GM06990 (cell line): ENCODE data around the gene PTPRH.

ENCODE experiments used
- DNase-seq: peaks from one replicate; pipeline ENCODE4 v3.0.0-alpha.2; 2011; ENCODE audit not compliant: insufficient read length; ENCODE audit errors: extremely low read depth
- H3K27me3 ChIP-seq: replicated peaks from 2 replicates; pipeline ENCODE4 v1.6.0; 2011; ENCODE audit warnings: low read length; ENCODE audit not compliant: control insufficient read depth, insufficient read depth
- H3K36me3 ChIP-seq: 2 replicates; pipeline ENCODE4 v1.5.1; 2011; ENCODE audit warnings: low read length; ENCODE audit not compliant: control insufficient read depth, insufficient read depth
- H3K4me3 ChIP-seq: replicated peaks from 2 replicates; pipeline ENCODE4 v1.5.1; 2011; ENCODE audit warnings: low read depth, mild to moderate bottlenecking, control low read depth, low read length
- TF ChIP-seq, protein P1 (sequence below): IDR thresholded peaks from 2 replicates; pipeline ENCODE4 v1.5.1; 2011; ENCODE audit warnings: low read length, control low read depth, mild to moderate bottlenecking, inconsistent platforms; ENCODE audit not compliant: insufficient read depth, poor library complexity, severe bottlenecking

PTPRH gene

DNA sequence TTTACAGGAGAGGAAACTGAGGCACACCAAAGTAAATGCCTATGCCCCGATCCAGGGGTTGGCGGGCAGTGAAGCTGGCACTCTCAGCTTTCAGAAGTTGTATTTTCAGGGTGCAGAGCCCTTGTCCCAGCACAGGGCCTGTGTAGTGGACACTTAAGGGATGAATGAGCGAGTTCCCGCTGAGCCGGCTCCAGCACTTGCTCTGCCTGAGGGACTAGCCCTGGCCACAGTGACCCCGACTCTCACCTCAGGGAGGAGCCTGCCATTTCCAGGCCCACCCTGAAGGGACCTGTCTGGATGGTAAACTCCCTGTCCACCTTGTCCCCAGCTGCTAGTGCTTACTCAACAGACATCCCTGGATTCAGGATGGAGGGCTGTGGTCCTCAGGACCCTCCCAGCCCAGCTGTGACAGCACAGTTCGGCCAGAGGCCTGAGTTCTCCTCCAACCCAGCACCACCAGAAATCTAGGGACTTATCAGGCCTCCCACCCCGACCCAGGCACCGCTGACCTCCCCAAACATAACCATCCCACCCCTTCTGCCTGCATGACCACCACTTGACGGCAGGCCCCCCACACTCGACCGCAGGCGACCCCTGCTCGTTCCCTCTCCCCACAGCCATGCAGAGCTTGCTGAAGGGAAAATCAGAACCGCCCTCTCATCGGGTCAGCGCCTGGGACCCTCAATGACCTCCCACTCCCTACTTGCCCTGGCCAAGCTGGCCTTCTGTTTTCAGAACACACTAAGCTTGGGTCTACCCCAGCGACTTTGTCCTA lies 41.1 kb upstream of the PTPRH start:
- TF ChIP-seq, protein P1, sequence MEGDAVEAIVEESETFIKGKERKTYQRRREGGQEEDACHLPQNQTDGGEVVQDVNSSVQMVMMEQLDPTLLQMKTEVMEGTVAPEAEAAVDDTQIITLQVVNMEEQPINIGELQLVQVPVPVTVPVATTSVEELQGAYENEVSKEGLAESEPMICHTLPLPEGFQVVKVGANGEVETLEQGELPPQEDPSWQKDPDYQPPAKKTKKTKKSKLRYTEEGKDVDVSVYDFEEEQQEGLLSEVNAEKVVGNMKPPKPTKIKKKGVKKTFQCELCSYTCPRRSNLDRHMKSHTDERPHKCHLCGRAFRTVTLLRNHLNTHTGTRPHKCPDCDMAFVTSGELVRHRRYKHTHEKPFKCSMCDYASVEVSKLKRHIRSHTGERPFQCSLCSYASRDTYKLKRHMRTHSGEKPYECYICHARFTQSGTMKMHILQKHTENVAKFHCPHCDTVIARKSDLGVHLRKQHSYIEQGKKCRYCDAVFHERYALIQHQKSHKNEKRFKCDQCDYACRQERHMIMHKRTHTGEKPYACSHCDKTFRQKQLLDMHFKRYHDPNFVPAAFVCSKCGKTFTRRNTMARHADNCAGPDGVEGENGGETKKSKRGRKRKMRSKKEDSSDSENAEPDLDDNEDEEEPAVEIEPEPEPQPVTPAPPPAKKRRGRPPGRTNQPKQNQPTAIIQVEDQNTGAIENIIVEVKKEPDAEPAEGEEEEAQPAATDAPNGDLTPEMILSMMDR: no peak
- Histone ChIP-seq H3K27me3 (no peaks in the 10 kb centered on the region), H3K4me3 (no peak overlapping the region), H3K36me3 (peaks cover 26% of the 10 kb centered on the region)
- DNase-seq: no peak

DNA sequence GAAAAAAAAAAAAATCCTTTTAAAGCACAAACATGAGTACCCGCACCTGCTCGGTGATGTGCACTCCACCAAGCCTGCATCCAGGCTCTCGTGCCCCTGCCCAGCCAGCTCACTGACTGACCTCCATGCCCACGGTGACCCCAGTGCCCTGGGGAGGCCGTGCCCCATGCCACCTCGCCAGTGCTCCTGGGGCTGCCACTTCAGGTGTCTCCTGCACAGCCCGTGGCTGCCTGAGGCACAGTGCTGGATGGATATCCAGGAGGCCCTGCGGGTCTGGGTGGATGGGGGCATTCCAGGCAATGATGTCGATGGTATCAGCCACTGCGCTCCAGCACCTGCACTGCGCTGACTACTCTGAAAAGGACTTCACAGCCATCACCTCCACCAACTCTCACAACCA lies 40.5 kb upstream of the PTPRH start:
- DNase-seq: no peak
- H3K27me3 ChIP-seq: no peaks in the 10 kb centered on the region
- TF ChIP-seq, protein P1: no peak
- peaks cover 31% of the 10 kb centered on the region for H3K36me3 ChIP-seq
- H3K4me3 ChIP-seq: no peak overlapping the region

DNA sequence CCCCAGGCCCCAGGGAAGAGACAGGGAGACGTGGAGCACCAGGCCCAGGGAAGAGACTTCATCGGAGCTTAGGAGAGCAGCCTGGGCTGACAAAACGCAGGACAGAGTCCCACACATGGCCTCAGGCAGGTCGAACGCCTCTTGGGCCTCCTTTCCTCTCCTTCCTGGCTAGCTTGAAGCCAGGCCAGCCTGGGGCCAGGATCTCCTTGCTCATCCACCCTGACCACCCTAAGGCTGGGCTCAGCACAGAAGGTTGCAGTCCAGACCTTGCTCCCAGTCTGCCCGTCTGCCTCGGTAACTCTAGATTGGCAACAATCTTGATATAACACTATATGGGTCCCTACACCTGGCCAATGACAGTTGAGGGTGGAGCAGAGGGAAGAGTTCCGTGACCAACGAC lies 39.4 kb upstream of the PTPRH start:
- TF ChIP-seq, protein P1: no peak
- H3K27me3 ChIP-seq: no peaks in the 10 kb centered on the region
- H3K36me3 ChIP-seq: peaks cover 38% of the 10 kb centered on the region
- no peak for DNase-seq
- H3K4me3 ChIP-seq: no peak overlapping the region

DNA sequence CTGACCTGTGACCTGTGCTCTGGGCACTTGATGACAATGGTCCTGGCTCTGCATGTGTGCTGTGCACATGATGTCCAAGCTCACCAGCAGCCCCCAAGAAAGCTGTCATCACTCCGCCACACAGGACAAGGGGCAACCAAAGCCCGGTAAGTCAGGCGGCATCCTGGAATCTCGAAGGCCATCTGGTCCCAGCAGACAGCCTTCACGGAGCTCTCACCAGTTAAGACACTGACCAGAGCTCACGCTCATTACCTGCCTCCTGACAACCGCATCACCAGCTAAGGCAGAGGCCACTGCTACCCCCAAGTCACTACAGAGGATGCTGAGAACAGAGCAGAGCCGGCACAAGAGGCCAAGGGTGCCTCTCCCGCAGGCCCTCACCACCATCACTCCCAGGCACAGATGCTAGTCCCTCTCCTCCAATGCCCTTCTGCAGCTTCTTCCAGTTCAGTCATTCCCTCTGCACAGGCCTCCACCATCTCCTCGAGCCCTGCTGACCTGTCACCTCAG lies 38.9 kb upstream of the PTPRH start:
- TF ChIP-seq, protein P1: no peak
- no peak overlapping the region for H3K4me3 ChIP-seq
- H3K36me3 ChIP-seq: peaks cover 43% of the 10 kb centered on the region
- no peaks in the 10 kb centered on the region for H3K27me3 ChIP-seq
- DNase-seq: no peak

DNA sequence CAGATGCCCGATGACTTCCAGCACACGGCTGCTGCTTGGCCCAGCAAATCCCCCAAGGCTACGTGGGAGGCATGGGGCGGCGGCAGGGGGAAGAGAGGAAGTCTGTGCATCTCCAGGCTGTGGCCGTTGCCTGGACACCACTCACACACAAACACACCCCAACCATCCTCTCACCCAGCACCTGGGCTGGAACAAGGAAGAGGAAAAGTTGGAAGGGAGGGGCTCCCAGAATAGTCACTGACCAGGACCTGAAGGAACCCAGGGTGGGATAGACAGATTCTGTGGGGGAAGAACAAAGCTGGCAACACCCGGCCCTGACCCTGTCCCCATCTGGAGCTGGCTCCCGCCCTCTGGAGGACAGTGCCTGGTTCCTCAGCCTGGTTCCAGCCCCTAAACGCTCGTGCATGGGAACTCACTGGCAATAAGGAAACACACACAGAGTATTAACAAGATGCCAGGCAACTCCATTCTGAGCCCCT lies 38.4 kb upstream of the PTPRH start:
- TF ChIP-seq, protein P1: no peak
- no peak for DNase-seq
- no peaks in the 10 kb centered on the region for H3K27me3 ChIP-seq
- no peak overlapping the region for H3K4me3 ChIP-seq
- peaks cover 43% of the 10 kb centered on the region for H3K36me3 ChIP-seq
